Pancreas (tissue), 10 donors: ENCODE results near the gene HIC2. TPM values are rescaled to one million over a fixed set of nuclear protein-coding genes. Genes with fewer than 3 reads are reported as not detected.

Source experiments
- ATAC-seq, 4 donors: fragments of 200-7000 bp; cut with Tn5 transposase; one replicate each; pipeline versions ENCODE4 v1.8.0 to v1.9.1; 2020; ENCODE audit warnings: mild to moderate bottlenecking in 4 of 4, moderate library complexity in 4 of 4
- DNase-seq, 6 donors: peaks; one replicate each; pipeline ENCODE4 v3.0.0-alpha.2; 2020
- FAIRE-seq: peaks from 2 replicates; lab custom pipeline; 2012; peaks lifted over from hg19 to GRCh38; lab: Jason Lieb, UNC
- H3K27ac ChIP-seq, 4 donors: fragments of 200-600 bp; sonication (generic); 1 replicate in 3 of 4; 2 replicates in 1 of 4; pipeline versions ENCODE4 v1.5.0 to v1.8.0; 2020
- H3K27me3 ChIP-seq, 4 donors: fragments of 200-600 bp; one replicate each; pipeline ENCODE4 v1.8.0; 2021
- H3K36me3 ChIP-seq, 3 donors: fragments of 200-600 bp; sonication (generic) in 1 of 3; one replicate each; pipeline versions ENCODE4 v1.5.0 to v1.8.0; 2020 to 2021
- H3K4me1 ChIP-seq, 3 donors: fragments of 200-600 bp; one replicate each; pipeline ENCODE4 v1.8.0; 2021
- H3K4me3 ChIP-seq, 4 donors: fragments of 200-600 bp; sonication (generic) in 2 of 4; one replicate each; pipeline versions ENCODE4 v1.5.0 to v1.8.0; 2020 to 2021
- H3K9me3 ChIP-seq, 4 donors: fragments of 200-600 bp; one replicate each; pipeline ENCODE4 v1.8.0; 2021
- CTCF ChIP-seq, 4 donors: fragments of 200-600 bp; sonication (generic) in 3 of 4; IDR thresholded peaks; one replicate each; pipeline versions ENCODE4 v1.5.0 to v1.8.0; 2021; ENCODE audit warnings: antibody characterized with exemption in 4 of 4
- WGBS, 2 donors: extraction: QIAGEN DNeasy Blood & Tissue Kit; methylation state at CpG; one replicate each; pipeline ENCODE4 v1.1.7; 2013; 5-methylcytosine and 5-hydroxymethylcytosine counted together
- intact Hi-C, 3 donors: fragments of 100-400 bp; cut with DNase I; formaldehyde crosslinking; loops; one replicate each; pipeline versions ENCODE4 v1.11.1 to v1.14.2; 2022
- polyA plus RNA-seq, 2 donors: library from polyadenylated mRNA; stranded (reverse); fragments of 200-250 nt; gene quantifications; one replicate each; pipeline ENCODE4 v1.2.3, GENCODE V29; 2013
- total RNA-seq, 6 donors: library from RNA; stranded (reverse); fragmentation: NEBNext Ultra II Directional in 4 of 6; extraction: Animal tissue kit (Norgen Biotek cat#: 25700) in 4 of 6; gene quantifications; one replicate each; pipeline versions ENCODE4 v1.2.1 to v1.2.4, GENCODE V29; 2021 to 2023
- donor health status: healthy with polysubstance abuse.
- donor health status: DM: no; HTN: no; CAD: no; lungs with moderate emphysema.
- donor health status: DM: no; HTN: no; CAD: no.
- donor health status: control.
- donor health status: control.
- donor health status: Bipolar disorder and iron deficiency.
- donor health status: DM: yes; HTN: yes; CAD: no.
- donor health status: DM: no; HTN: no; CAD: no.
- donor health status: DM: no; HTN: no; CAD: no.
- donor health status: DM: yes; HTN: yes; CAD: no.

HIC2 gene
- total and polyA plus RNA-seq, 8 donors: 1.5 to 2.7 (median 2.1) TPM

GRCh38 chr22:21443735-21444421, 26.7 kb downstream of the HIC2 start:
- H3K4me3 ChIP-seq: no peak overlapping the region
- peak; percentile 7 to 46 (median 38) for ATAC-seq
- H3K9me3 ChIP-seq: no peaks in the 10 kb centered on the region
- TF ChIP-seq CTCF (IDR thresholded peaks at IDR 0.05): no peak
- DNase-seq: peak; percentile 70 to 91 (median 80)
- no peaks in the 10 kb centered on the region for H3K4me1 ChIP-seq
- intact Hi-C loops: no loop called here
- H3K27me3 ChIP-seq: no peaks in the 10 kb centered on the region
- FAIRE-seq: no peak
- no peak overlapping the region for H3K27ac ChIP-seq
- 68 to 69% methylated on average over 16 of the region's 16 CpGs for WGBS, 2 donors
- peaks cover 0 to 15% (median 11%) of the 10 kb centered on the region in 3 donors for H3K36me3 ChIP-seq

GRCh38 chr22:21444701-21445436, 27.7 kb downstream of the HIC2 start:
- intact Hi-C loops: no loop called here
- DNase-seq (peak; percentile 9 to 62 (median 26)), ATAC-seq (no peak), FAIRE-seq (no peak)
- WGBS, 2 donors: 93 to 94% methylated on average over 35 of the region's 35 CpGs
- TF ChIP-seq CTCF (IDR thresholded peaks at IDR 0.05): no peak
- H3K4me1 ChIP-seq: no peaks in the 10 kb centered on the region
- H3K9me3 ChIP-seq: no peaks in the 10 kb centered on the region
- no peak overlapping the region for H3K27ac ChIP-seq
- peaks cover 0 to 15% (median 11%) of the 10 kb centered on the region in 3 donors for H3K36me3 ChIP-seq
- H3K4me3 ChIP-seq: no peak overlapping the region
- H3K27me3 ChIP-seq: no peaks in the 10 kb centered on the region

GRCh38 chr22:21445437-21446127, 28.4 kb downstream of the HIC2 start:
- Histone ChIP-seq H3K36me3 (peaks cover 0 to 15% (median 11%) of the 10 kb centered on the region in 3 donors), H3K4me3 (no peak overlapping the region), H3K9me3 (no peaks in the 10 kb centered on the region), H3K4me1 (no peaks in the 10 kb centered on the region), H3K27me3 (no peaks in the 10 kb centered on the region), H3K27ac (no peak overlapping the region)
- DNase-seq (peak; percentile 2 to 74 (median 22)), FAIRE-seq (no peak), ATAC-seq (no peak)
- intact Hi-C loops: no loop called here
- TF ChIP-seq CTCF (IDR thresholded peaks at IDR 0.05): no peak
- WGBS, 2 donors: 94 to 95% methylated on average over 25 to 27 of the region's 27 CpGs

- no peak for FAIRE-seq
- H3K4me1 ChIP-seq: no peaks in the 10 kb centered on the region
- H3K36me3 ChIP-seq: peaks cover 0 to 15% (median 11%) of the 10 kb centered on the region in 3 donors
- no peaks in the 10 kb centered on the region for H3K9me3 ChIP-seq
- ATAC-seq: no peak
- H3K27me3 ChIP-seq: no peaks in the 10 kb centered on the region
- H3K4me3 ChIP-seq: no peak overlapping the region
- peak; percentile 9 to 76 (median 26) for DNase-seq
- intact Hi-C loops: no loop called here
- H3K27ac ChIP-seq: no peak overlapping the region
- TF ChIP-seq CTCF (IDR thresholded peaks at IDR 0.05): no peak
- 96 to 97% methylated on average over 48 to 49 of the region's 49 CpGs for WGBS, 2 donors
These were observed 29.1 kb downstream of the HIC2 start for GRCh38 chr22:21446128-21446826.
